ENCODE measurements around the gene P3H3.

P3H3 gene, protein sequence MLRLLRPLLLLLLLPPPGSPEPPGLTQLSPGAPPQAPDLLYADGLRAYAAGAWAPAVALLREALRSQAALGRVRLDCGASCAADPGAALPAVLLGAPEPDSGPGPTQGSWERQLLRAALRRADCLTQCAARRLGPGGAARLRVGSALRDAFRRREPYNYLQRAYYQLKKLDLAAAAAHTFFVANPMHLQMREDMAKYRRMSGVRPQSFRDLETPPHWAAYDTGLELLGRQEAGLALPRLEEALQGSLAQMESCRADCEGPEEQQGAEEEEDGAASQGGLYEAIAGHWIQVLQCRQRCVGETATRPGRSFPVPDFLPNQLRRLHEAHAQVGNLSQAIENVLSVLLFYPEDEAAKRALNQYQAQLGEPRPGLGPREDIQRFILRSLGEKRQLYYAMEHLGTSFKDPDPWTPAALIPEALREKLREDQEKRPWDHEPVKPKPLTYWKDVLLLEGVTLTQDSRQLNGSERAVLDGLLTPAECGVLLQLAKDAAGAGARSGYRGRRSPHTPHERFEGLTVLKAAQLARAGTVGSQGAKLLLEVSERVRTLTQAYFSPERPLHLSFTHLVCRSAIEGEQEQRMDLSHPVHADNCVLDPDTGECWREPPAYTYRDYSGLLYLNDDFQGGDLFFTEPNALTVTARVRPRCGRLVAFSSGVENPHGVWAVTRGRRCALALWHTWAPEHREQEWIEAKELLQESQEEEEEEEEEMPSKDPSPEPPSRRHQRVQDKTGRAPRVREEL

DNA sequence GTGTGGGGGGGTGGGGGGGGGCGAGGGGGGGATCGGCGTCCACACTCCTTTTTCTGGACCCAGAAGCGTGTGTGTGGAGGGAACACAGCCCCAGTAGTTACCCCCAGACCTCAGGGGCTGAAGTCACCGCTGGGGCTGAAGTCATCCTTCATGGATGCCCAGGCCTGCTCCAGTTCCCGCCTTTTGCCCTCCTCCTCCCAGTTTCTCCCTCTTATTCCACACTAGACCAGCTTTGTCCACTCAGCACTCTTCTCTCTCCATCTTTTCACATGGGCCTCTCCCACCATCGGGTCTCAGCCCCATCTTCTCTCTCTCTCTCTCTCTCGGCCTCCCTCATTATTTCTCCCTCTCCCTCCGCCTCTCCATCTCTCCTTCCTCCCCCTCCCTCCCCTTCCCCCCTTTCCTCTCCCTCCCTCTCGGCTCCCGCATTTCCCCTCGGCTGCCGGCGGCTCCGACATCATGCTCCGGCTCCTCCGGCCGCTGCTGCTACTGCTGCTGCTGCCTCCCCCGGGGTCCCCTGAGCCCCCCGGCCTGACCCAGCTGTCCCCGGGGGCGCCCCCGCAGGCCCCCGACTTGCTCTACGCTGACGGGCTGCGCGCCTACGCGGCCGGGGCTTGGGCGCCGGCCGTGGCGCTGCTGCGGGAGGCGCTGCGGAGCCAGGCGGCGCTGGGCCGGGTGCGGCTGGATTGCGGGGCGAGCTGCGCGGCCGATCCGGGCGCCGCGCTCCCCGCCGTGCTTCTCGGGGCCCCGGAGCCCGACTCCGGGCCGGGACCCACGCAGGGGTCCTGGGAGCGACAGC is at the start of gene P3H3:
Gene P3H3, plus strand, starts transcription at position 426 of the 799 bp plus-strand sequence. Its CDS starts 34 bp downstream, at position 460.
- peak; percentile 33 for DNase-seq

DNA sequence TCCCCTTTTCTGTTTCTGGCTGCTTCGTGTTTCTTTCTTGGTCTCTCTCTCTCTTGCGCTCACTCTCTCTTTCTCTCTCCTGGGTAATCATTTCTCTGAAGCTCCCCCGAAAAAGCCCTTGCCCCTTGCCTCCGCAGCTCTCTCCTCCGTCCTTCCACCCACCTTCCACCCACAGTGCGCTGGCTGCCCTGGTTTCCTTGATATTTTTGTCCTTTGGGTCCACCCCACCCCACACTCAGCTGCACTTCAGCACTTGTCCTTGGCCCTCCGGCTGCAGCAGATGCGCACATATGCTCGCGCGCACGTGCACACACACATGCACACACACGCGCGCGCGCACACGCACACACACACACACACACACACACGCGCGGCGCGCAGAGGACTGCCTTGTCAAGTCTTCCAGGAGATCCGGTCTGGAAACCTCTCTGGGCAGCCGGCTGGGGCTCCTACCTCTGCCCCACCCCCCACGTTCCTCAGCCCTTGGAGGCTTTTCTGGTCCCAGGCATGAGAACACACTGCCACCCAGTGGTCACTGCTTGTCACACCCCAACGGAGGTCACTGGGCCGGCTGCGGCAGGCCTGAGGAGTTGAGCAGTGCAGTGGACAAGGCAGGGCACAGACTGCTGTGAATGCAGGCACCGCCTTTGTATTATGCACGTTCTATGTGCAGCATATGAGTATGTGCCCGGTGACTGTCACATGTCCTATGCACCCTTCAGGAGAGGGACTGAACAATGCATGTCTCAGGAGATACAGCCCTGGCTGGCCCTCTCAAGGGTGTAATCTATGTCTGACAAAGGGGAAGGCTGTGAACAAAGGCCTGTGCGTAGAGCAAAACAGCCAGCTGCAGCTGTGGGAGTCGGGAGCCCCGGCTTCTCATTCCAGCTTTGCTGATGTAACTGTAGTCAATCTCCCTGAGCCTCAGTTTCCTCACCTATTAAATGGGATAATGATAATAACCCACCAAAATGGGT is 49.3 kb upstream of the P3H3 start:
- peak; percentile 81 for DNase-seq

DNA sequence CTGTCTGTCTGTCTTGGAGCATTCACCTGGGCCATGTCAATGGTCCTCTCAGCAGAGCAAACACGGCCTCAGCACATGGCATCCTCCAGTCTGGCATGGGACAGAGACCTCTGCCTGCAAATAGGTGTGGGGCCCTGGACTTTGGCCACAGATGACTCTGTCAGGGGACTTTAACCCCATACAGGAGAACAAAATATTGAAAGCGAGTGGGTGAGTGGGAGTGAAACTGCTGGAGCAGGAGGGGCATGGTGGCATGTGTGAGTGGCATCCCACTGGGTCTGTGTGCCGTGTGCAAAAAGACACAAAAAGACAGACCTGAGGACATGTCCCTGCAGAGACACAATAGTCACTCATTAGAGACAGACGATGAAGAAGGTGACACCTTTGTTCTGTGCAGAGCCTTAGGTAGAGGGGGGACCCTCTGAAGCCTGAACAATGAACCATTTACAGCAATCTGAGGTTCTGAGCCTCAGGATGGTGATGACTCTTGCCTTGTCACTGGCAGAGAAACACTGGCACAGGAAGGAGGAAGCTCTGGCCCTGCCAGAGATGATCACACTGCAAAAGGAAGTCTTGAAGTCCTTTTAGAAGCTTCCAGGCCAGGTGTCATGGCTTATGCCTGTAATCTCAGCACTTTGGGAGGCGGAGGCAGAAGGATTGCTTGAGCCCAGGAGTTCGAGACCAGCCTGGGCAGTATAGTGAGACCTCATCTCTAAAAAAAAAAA is 48.3 kb upstream of the P3H3 start:
- DNase-seq: no peak

DNA sequence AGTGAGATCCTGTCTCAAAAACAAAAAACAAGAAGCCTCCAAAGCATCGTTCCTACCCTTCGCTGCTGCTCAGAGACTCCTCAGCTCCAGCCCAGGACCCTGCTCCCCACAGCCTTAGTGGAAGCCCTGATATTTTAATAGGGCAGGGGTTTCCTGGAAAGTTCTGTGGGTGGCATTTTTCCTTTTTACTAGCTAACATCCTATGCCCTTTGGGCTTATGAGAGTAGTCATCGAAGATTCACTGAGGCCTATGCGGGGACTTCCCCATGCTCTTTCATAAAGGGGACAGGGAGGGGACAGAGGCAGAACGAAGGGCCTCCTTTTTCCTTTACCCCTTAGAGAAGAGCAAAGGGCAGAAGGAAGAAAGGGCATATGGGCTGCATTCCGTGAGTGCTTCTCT is 47.6 kb upstream of the P3H3 start:
- no peak for DNase-seq

DNA sequence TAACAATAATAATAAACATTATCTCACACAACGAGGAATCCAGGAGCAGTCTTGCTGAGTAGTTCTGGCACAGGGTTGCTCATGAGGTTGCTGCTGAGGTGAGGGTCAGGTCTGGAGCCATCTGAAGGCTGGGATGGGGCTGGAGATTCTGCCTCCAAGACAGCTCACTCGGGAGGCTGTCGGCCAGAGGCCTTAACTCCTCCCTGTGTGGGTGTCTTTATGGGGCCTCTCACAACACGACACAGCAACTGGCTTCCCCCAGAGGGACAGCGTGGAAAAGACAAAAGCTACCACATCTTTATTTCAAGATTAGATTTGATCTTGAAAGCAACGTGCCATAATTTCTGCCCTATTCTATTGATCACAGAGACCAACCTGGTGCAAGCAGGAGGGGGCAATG is 46.1 kb upstream of the P3H3 start:
- DNase-seq: no peak

DNA sequence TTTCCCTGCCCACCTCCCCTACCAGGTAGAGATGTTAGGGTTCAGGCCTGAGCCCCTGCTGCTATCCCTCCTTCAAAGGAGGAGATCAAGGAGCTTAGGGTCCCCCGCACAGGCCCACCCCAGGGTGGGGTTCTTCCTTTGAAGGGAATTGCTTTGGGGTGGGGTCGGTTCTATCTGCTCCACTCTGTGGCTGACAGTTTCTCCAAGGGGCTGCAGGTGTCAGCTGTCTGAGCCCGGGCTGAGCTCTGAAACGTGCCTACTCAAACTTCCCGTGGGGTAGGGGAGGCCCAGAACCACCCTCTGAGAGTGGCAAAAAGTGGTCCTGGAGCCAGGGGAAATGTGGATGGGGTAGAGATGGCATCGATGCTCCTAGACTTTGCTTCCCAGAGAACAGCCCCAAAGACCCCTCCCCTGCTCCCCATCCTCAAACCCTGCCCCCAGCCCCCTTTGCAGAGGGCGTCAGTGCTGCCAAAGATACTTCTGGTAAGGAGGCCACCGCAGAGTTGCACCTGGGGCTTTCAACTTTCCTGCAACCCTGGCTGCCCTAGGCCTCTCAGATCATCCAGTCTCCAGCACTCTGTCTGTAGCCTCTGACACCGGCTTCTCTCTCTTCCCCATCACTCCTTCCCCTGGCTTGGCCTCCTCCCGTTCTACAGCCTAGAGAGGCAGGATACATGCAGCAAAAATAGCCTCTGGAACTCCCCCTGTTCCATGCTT is 45.2 kb upstream of the P3H3 start:
- DNase-seq: no peak

DNA sequence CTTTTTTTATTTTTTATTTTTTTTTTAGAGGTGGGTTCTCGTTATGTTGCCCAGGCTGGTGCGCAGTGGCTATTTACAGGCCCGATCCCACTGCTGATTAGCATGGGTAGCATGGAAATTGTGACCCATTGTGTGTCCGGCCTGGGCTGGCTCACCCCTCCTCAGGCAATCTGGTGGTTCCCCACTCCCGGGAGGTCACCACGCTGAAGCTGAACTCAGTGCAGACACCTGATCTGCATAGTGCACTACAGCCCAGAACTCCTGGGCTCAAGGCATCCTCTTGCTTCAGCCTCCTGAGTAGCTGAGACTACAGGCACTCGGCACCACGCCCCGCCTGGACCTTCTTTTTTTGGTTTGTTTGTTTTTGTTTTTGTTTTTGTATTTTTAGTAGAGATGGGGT is 44.4 kb upstream of the P3H3 start:
- DNase-seq: no peak

DNA sequence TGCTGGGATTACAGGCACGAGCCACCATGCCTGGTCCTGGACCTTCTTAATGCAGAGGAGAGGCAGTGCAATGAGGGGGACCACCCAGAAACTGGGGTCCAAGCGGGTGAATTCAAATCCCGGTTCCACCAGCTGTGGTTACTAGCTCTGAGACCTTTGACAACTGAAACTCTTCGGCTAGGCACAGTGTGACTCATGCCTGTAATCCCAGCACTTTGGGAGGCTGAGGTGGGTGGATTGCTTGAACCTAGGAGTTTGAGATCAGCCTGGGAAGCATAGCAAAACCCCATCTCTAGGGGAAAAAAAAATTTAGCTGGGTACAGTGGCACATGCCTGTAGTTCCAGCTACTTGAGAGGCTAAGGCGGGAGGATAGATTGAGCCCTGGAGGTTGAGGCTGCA is 43.9 kb upstream of the P3H3 start:
- no peak for DNase-seq

DNA sequence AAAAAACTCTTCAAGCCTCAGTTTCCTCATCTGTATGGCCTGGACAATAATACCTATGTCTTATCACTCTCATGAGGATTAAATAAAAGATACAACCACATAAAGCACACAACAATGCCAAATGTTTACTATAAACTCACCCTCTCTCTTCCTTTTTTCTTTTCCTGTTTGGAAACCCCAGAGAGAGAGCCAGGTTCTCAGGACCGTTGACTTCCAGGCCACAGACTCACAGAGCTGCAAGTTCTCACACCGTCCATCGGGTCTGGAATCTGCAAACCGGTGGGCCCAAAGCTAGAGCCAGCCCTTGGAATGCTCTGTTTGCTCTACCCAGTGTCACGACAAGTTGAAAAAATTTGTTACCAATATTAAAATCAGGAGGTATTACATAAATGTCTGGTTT is 43.4 kb upstream of the P3H3 start:
- DNase-seq: no peak

DNA sequence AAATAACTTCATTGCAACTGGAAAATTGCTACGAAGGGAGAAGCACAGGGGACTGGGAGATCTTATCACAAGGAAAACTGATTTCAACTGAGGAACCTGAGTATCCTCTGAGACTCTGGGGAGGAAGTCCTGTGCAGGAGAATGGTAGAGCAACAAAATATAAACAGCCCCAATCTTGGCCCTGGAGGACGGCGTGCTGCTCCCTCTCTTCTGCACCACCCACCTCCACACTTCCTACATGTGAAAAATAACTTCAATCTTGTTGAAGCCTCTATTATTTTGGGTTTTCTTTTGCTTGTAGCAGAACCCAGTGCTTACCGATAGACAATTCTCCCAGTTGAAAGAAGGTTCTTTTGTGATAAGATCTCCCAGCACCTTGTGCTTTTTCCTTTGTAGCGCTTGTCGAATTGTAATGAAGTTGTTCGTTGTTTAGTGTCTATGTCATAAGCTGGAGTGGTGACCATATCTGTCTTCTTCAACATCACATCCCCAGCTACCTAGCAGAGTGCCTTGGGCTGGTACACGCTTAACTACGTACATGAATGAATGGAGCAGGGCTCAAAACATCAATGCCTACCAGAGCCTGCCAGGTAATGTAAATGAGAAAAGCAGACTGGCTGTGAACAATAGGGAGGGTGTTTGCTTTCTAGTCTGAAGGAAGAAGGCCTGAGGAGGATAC is 41.7 kb upstream of the P3H3 start:
- no peak for DNase-seq

DNA sequence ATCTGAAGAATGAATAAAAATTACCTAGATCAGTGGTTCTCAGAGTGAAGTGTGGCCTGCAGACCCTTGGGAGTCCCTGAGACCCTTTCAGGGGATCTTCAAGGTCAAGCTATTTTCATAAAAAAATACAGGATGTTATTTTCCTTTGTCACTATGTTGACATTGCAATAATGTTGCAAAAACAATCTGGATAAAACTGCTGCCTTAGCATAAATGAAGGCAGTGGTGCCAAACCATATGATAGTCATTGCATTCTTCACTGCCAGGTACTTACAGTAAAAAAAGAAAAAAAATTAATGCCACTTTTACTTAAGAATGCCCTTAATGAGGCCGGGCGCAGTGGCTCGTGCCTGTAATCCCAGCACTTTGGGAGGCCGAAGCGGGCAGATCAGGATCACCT is 40.9 kb upstream of the P3H3 start:
- no peak for DNase-seq

DNA sequence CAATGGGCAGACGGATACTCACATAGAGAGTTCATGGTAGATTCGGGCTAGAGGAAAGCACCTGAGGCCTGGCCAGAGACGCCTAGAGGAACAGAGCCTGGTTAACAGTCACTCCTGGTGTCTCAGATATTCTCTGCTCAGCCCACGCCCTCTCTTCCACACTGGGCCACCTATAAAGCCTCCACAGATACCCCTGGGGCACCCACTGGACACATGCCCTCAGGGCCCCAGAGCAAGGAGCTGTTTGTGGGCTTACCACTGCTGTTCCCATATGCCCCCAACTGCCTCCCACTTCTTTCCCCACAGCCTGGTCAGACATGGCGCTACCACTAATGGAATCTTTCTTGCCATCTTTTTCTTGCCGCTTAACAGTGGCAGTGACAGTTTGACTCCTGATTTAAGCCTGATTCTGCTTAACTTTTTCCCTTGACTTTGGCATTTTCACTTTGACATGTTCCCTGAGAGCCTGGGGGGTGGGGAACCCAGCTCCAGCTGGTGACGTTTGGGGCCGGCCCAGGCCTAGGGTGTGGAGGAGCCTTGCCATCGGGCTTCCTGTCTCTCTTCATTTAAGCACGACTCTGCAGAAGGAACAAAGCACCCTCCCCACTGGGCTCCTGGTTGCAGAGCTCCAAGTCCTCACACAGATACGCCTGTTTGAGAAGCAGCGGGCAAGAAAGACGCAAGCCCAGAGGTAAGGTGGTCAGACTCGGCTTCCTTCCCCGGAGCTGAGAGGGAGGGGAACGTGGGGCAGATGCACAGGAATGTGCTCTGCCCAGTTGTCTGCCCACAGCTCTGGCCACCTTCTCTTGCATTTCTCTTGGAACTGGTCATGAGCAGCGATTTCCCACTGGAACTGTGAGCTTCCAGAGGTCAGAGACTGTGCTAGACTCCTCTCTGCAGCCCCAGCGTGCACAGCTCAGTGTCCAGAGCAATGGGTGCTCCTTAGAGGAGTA is 39.0 kb upstream of the P3H3 start, which contains the start of gene CD4:
Gene CD4, plus strand, starts transcription at position 557 of the 953 bp plus-strand sequence. CDS start 10,611 bp downstream, outside the sequence.
- no peak for DNase-seq

DNA sequence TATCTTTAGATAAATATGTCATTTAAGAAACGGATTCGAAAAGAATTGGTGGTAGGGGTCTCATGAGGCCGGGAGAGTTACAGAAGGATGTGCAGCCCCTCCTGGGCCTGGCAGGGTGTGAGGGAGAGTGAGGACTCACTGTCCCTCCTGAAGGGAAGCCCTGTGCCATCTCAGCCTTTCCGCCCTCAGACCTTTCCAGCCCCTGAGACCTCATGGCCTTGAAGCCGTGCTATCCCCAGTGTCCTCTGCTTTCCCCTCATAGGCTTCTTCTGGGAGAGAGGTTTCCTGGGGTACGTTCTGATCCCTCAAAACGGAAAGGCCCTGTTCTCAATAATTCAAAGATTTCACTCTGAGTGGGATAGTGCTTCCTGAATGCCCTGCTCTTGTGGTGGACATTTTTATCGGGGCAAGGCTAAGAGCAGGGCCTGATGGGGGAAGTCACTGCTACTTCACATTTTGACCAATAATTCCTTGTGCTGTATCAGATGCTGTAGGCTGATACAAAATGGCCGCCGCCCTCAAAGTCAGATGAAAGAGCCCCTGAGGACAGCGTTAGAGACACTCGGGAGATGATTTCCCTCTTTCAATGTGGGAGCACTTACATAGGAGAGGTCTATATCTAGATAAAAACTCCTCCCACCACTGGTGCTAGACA is 37.6 kb upstream of the P3H3 start:
- no peak for DNase-seq

DNA sequence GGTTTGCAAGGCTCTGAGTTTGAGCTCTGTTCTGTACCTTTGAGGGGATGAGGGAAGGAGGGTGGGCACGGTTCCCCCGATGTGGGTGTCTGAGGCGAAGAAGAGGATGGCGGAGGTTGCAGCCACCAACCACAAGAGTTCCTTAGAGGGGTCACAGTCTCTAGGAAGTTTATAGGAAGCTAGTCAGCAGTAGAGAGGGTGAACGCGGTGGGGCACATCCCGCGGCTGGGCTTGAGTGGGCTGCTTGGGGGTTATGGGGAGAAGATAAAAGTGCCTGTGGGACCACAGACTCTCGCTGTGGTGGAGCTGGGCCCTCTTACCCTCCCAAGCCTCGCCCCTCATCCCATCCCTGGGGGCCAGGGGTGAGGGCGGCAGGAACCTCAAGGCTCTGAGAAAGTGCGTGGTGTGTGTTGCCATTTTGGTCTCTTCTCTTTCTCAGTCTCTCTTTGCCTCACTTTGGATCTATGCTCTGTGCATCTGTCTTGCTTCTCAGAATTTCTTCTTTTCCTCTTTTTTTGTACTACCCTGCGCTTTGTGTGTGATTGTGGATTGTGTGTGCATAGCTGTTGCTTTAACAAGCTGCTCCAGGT is 36.2 kb upstream of the P3H3 start:
- no peak for DNase-seq

DNA sequence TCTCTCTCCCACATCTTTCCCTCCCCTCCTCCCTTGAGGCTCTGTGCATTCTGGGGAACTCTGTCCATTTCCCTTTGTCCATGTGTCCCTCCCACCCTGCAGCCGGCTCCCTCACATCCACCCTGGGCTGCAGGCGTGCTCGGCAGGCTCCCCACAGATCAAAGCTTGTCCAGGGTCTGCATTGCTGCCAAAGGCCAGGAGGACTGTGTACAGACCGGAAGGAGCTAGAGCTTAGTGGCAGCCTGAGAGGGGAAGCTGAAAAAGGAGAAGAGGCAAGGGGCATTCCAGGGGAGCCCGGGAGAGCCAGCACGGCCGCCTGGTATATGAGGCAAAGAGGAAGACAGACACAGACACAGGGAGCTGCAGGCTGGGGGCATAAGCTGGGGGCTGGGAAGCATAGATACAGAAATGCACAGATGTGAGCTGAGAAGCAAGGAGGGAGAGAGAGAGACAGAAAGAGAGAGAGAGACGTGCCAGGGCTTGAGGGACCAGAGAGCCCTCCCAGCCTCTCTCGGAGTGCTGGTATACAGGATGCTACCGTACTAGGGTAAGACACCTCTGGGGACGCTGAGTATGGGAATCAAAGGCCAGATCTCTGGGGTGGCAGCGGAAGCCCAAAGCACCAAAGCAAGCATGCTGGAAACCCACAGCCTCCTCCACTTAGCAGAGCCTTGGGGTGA is 35.5 kb upstream of the P3H3 start:
- no peak for DNase-seq

DNA sequence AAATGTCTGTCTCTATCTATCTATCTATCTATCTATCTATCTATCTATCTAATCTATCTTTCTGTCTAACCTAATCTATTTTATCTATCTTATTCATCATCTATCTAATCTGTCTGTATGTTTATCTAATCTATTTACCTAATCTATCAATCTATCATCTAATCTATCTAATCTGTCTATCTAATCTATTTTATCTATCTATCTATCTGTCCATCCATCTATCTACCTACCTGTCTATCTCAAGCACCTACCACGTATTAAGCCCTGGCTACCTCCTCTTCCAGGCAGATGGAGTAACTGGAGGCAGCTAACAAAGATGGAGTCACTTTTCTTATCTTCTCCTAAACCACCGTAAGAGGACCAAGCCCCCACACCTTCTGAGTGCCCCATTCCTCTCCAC is 33.1 kb upstream of the P3H3 start:
- DNase-seq: no peak

DNA sequence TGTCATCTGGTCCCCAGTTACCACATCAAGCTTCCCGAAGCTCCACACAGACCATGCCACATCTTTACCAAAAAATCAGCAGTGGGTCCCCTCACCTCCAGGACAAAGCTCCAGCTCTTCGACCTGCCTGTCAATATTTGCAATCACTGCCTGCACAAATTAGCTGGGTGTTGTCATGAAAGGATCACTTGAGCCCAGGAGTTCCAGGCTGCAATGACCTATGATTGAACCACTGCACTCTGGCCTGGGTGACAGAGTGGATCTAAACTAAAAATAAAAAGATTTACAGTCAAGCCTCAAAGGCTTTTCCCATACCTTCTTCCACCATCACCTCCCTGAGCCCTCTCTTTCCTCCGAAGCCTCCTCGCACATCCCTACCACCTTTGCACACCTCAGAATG is 31.6 kb upstream of the P3H3 start:
- no peak for DNase-seq
